Neural cell (in vitro differentiated cells): ENCODE results near the gene CD4. TPM values are rescaled to one million over a fixed set of nuclear protein-coding genes. Genes with fewer than 3 reads are reported as not detected.

Source experiments
- H2AFZ ChIP-seq: fragments of 200-600, 300-800 bp; sonication (generic), shearing (Covaris generic); 2 replicates; pipeline ENCODE4 v1.6.0; 2014; ENCODE audit warnings: low read depth, mild to moderate bottlenecking, antibody characterized with exemption, low read length, moderate library complexity
- H3F3A ChIP-seq: fragments of 200-600 bp; shearing (Covaris generic); 2 replicates; pipeline ENCODE4 v1.6.1; 2016; ENCODE audit warnings: mild to moderate bottlenecking, moderate library complexity, mixed read lengths, antibody characterized with exemption, low read length; ENCODE audit not compliant: insufficient read depth, poor library complexity, severe bottlenecking
- H3K27ac ChIP-seq: fragments of 200-600, 300-800 bp; sonication (generic), shearing (Covaris generic); 2 replicates; pipeline ENCODE4 v1.5.1; 2014; ENCODE audit warnings: mild to moderate bottlenecking, low read length, moderate library complexity
- H3K27me3 ChIP-seq: fragments of 300-800, 200-600 bp; sonication (generic), shearing (Covaris generic); 2 replicates; pipeline ENCODE4 v1.6.0; 2014; ENCODE audit warnings: mild to moderate bottlenecking, low read depth, low read length, moderate library complexity; ENCODE audit not compliant: insufficient read depth
- H3K36me3 ChIP-seq: fragments of 300-800, 200-600 bp; sonication (generic), shearing (Covaris generic); 2 replicates; pipeline ENCODE4 v1.5.1; 2014; ENCODE audit warnings: mild to moderate bottlenecking, antibody characterized with exemption, low read length, moderate library complexity; ENCODE audit not compliant: insufficient read depth
- H3K4me2 ChIP-seq: fragments of 300-800, 200-600 bp; sonication (generic), shearing (Covaris generic); 2 replicates; pipeline ENCODE4 v1.6.0; 2014; ENCODE audit warnings: mild to moderate bottlenecking, low read length
- H3K4me3 ChIP-seq: fragments of 300-800, 200-600 bp; sonication (generic), shearing (Covaris generic); 2 replicates; pipeline ENCODE4 v1.5.1; 2014; ENCODE audit warnings: mild to moderate bottlenecking, low read length, moderate library complexity
- H3K79me2 ChIP-seq: fragments of 200-600 bp; shearing (Covaris generic); replicated peaks from 2 replicates; pipeline ENCODE4 v1.6.0; 2014; ENCODE audit warnings: mild to moderate bottlenecking, low read length, moderate library complexity; ENCODE audit not compliant: insufficient read depth
- H3K9ac ChIP-seq: fragments of 300-800, 200-600 bp; sonication (generic), shearing (Covaris generic); 2 replicates; pipeline ENCODE4 v1.6.1; 2016; ENCODE audit warnings: mild to moderate bottlenecking, low read length, mixed read lengths
- H3K9me2 ChIP-seq: fragments of 200-600 bp; shearing (Covaris generic); 2 replicates; pipeline ENCODE4 v1.6.1; 2016; ENCODE audit warnings: mild to moderate bottlenecking, low read length, mixed read lengths; ENCODE audit not compliant: insufficient read depth
- H3K9me3 ChIP-seq: fragments of 200-600, 300-800 bp; sonication (generic), shearing (Covaris generic); 2 replicates; pipeline ENCODE4 v1.6.1; 2016; ENCODE audit warnings: mild to moderate bottlenecking, mixed run types, low read length, moderate library complexity, mixed read lengths
- H4K20me1 ChIP-seq: fragments of 200-600 bp; shearing (Covaris generic); 2 replicates; pipeline ENCODE4 v1.6.1; 2016; ENCODE audit warnings: mild to moderate bottlenecking, mixed run types; ENCODE audit not compliant: insufficient read depth
- MXI1 ChIP-seq: fragments of 450-650 bp; conservative IDR thresholded peaks from 2 replicates; pipeline ENCODE4 v1.6.1; 2014; ENCODE audit warnings: antibody characterized with exemption, mild to moderate bottlenecking; ENCODE audit not compliant: poor library complexity, severe bottlenecking
- POLR2AphosphoS5 ChIP-seq: IDR thresholded peaks from 2 replicates; pipeline ENCODE4 v1.6.1; 2012
- RAD21 ChIP-seq: fragments of 450-650 bp; conservative IDR thresholded peaks from 2 replicates; pipeline ENCODE4 v1.6.1; 2014; ENCODE audit warnings: antibody characterized with exemption, mild to moderate bottlenecking, moderate library complexity
- SMC3 ChIP-seq: fragments of 450-650 bp; conservative IDR thresholded peaks from 2 replicates; pipeline ENCODE4 v1.6.1; 2014; ENCODE audit warnings: antibody characterized with exemption, mild to moderate bottlenecking, moderate library complexity; ENCODE audit not compliant: poor library complexity
- TAF1 ChIP-seq: IDR thresholded peaks from 2 replicates; pipeline ENCODE4 v1.6.1; 2012; ENCODE audit warnings: low read depth
- polyA plus RNA-seq: library from polyadenylated mRNA; depleted of rRNA; stranded (reverse); fragments of >200 nt; gene quantifications from 2 replicates; pipeline ENCODE4 v1.2.3, GENCODE V29; 2014
- TF ChIP-seq, protein P1 (sequence below): fragments of 450-650 bp; IDR thresholded peaks from 2 replicates; pipeline ENCODE4 v1.5.1; 2014; ENCODE audit warnings: antibody characterized with exemption, mild to moderate bottlenecking, moderate library complexity; ENCODE audit not compliant: poor library complexity, severe bottlenecking
- TF ChIP-seq, protein P2 (sequence below): IDR thresholded peaks from 2 replicates; pipeline ENCODE4 v1.6.1; 2012; ENCODE audit warnings: borderline replicate concordance

The CD4 gene
- polyA plus RNA-seq, 1 donor from 2014 or later, result not detected

DNA sequence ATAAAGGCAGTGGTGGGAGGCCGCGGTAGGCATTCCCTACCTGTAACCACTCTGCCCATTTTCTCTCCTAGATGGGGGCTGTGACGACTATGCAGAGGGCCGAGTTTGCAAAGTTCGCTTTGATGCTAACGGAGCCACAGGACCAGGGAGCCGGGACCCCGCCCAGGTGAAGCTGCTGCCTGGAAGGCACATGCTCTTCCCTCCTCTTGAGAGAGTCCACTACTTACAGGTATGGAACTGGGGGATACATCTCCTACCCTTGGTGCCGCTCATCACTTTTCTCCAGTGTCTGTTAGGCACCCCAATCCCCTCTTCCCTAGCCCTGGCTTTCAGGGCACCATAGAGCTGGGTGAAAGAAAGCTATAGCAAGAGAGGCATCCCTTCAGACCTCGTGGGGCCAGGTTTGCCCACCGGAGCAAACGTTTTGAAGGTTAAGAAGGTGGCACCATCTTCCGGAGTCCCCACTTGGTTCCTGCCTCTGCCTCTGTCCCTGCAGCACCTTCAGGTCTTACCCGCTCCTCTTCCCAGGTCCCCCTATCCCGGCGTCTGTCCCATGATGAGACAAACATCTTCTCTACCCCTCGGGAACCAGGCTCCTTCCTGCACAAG is 36.9 kb downstream of the CD4 start:
- no peaks in the 10 kb centered on the region for H3K9me3 ChIP-seq
- no peaks in the 10 kb centered on the region for H3K9me2 ChIP-seq
- H3K79me2 ChIP-seq, result peaks cover 30% of the 10 kb centered on the region
- H3K4me3 ChIP-seq, result peak overlapping the region; percentile 70
- H4K20me1 ChIP-seq, result no peaks in the 10 kb centered on the region
- H3K4me2 ChIP-seq, result no peak overlapping the region
- no peak overlapping the region for H2AFZ ChIP-seq
- H3K27ac ChIP-seq, result peak overlapping the region; percentile 87
- H3K9ac ChIP-seq, result peak overlapping the region; percentile 95
- peaks cover 10% of the 10 kb centered on the region for H3F3A ChIP-seq
- H3K36me3 ChIP-seq, result no peaks in the 10 kb centered on the region
- TF ChIP-seq RAD21 (no peak), MXI1 (no peak), TAF1 (no peak), SMC3 (no peak), POLR2AphosphoS5 (no peak)
- TF ChIP-seq, protein P1, sequence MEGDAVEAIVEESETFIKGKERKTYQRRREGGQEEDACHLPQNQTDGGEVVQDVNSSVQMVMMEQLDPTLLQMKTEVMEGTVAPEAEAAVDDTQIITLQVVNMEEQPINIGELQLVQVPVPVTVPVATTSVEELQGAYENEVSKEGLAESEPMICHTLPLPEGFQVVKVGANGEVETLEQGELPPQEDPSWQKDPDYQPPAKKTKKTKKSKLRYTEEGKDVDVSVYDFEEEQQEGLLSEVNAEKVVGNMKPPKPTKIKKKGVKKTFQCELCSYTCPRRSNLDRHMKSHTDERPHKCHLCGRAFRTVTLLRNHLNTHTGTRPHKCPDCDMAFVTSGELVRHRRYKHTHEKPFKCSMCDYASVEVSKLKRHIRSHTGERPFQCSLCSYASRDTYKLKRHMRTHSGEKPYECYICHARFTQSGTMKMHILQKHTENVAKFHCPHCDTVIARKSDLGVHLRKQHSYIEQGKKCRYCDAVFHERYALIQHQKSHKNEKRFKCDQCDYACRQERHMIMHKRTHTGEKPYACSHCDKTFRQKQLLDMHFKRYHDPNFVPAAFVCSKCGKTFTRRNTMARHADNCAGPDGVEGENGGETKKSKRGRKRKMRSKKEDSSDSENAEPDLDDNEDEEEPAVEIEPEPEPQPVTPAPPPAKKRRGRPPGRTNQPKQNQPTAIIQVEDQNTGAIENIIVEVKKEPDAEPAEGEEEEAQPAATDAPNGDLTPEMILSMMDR, result no peak
- H3K27me3 ChIP-seq, result no peaks in the 10 kb centered on the region

DNA sequence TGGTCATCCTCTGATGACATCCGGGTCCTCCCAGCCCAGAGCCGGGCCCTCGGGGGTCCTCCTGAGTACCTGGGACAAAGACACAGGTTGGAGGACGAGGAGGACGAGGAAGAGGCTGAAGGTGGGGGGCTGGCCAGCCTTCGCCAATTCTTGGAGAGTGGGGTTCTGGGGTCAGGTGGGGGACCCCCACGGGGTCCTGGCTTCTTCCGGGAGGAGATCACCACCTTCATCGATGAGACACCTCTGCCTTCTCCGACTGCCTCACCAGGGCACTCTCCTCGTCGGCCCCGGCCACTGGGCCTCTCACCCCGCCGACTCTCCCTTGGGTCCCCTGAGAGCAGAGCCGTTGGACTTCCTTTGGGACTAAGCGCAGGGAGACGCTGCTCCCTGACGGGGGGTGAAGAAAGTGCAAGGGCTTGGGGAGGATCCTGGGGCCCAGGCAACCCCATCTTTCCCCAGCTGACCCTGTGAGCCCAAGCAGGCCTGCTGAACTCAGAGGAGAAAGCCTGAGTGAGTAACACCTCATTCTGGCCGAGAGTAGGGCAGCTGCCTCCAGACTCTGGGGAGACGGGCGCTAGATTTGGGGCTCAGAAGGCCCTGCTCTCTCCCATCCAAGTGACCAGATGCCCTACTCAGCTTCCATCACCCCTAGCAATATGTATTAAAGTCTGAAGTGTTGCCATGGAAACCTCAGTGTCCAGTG is 37.6 kb downstream of the CD4 start:
- peak; percentile 13 for TF ChIP-seq SMC3
- TF ChIP-seq, protein P1, result no peak
- Histone ChIP-seq H3K27me3 (no peaks in the 10 kb centered on the region), H3K79me2 (peaks cover 29% of the 10 kb centered on the region), H3K9ac (peak overlapping the region; percentile 95), H2AFZ (no peak overlapping the region), H3K27ac (peak overlapping the region; percentile 87), H3K9me3 (no peaks in the 10 kb centered on the region), H3K9me2 (no peaks in the 10 kb centered on the region), H3K4me2 (peak overlapping the region; percentile 36), H3F3A (peaks cover 10% of the 10 kb centered on the region), H4K20me1 (no peaks in the 10 kb centered on the region), H3K4me3 (peak overlapping the region; percentile 58), H3K36me3 (no peaks in the 10 kb centered on the region)

DNA sequence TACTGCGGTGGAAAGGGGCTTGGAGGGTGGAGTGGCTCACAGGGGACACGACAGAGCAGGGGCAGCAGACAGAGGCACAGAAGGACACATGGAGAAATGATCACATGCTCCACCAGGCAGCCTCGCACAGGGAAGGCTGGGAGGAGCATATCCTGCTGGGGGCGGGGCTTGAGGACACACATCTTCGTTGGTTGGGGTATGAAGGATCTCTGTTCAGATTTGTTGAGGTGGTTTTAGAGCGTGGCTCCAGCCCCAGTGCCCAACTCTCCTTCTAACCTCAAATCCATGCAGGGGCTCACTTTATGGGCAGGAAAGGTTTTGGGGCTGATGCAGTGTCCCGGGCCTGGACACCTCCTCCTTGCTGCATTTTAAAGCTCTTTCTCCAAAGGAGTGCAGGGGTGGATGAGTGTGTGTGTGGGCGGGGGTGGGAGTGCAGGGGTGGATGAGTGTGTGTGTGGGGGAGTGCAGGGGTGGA is 38.1 kb downstream of the CD4 start:
- no peaks in the 10 kb centered on the region for H3K27me3 ChIP-seq
- H4K20me1 ChIP-seq, result no peaks in the 10 kb centered on the region
- peaks cover 23% of the 10 kb centered on the region for H3K79me2 ChIP-seq
- H3K9ac ChIP-seq, result peak overlapping the region; percentile 95
- H3K4me3 ChIP-seq, result peak overlapping the region; percentile 58
- no peaks in the 10 kb centered on the region for H3K9me3 ChIP-seq
- no peak overlapping the region for H2AFZ ChIP-seq
- H3K4me2 ChIP-seq, result peak overlapping the region; percentile 36
- H3K27ac ChIP-seq, result peak overlapping the region; percentile 87
- TF ChIP-seq POLR2AphosphoS5, result no peak
- TF ChIP-seq MXI1, result peak; percentile 66
- TF ChIP-seq, protein P2, sequence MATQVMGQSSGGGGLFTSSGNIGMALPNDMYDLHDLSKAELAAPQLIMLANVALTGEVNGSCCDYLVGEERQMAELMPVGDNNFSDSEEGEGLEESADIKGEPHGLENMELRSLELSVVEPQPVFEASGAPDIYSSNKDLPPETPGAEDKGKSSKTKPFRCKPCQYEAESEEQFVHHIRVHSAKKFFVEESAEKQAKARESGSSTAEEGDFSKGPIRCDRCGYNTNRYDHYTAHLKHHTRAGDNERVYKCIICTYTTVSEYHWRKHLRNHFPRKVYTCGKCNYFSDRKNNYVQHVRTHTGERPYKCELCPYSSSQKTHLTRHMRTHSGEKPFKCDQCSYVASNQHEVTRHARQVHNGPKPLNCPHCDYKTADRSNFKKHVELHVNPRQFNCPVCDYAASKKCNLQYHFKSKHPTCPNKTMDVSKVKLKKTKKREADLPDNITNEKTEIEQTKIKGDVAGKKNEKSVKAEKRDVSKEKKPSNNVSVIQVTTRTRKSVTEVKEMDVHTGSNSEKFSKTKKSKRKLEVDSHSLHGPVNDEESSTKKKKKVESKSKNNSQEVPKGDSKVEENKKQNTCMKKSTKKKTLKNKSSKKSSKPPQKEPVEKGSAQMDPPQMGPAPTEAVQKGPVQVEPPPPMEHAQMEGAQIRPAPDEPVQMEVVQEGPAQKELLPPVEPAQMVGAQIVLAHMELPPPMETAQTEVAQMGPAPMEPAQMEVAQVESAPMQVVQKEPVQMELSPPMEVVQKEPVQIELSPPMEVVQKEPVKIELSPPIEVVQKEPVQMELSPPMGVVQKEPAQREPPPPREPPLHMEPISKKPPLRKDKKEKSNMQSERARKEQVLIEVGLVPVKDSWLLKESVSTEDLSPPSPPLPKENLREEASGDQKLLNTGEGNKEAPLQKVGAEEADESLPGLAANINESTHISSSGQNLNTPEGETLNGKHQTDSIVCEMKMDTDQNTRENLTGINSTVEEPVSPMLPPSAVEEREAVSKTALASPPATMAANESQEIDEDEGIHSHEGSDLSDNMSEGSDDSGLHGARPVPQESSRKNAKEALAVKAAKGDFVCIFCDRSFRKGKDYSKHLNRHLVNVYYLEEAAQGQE, result no peak
- H3F3A ChIP-seq, result peaks cover 10% of the 10 kb centered on the region
- no peaks in the 10 kb centered on the region for H3K9me2 ChIP-seq
- no peaks in the 10 kb centered on the region for H3K36me3 ChIP-seq
